Activated CD8-positive, alpha-beta T cell treated with anti-CD3 and anti-CD28 coated beads for 36 hours (primary cell): Measurements from ENCODE around the gene PTPN4. TPM values are rescaled to one million over a fixed set of nuclear protein-coding genes. Genes with fewer than 3 reads are reported as not detected.

ENCODE experiments used
- ATAC-seq: fragments of 200-7000 bp; cut with Tn5 transposase; one replicate; pipeline ENCODE4 v1.10.0; 2021; ENCODE audit warnings: mild to moderate bottlenecking, moderate library complexity
- CTCF ChIA-PET: fragments of 350-600 bp; sonication (Branson Sonifier 250); formaldehyde crosslinking; loops from one replicate; lab custom pipeline; 2021; ENCODE audit warnings: antibody characterized with exemption; lab: Charles Lee
- POLR2A ChIA-PET: fragments of 350-600 bp; sonication (Branson Sonifier 250); formaldehyde crosslinking; loops from one replicate; lab custom pipeline; 2021; ENCODE audit warnings: antibody characterized with exemption; lab: Charles Lee
- DNase-seq: peaks from one replicate; pipeline ENCODE4 v3.0.0-alpha.2; 2020
- H3K27ac Mint-ChIP-seq: one replicate; pipeline ENCODE4 v1.8.0; 2021; ENCODE audit warnings: mild to moderate bottlenecking, mixed read lengths
- H3K27me3 Mint-ChIP-seq: one replicate; pipeline ENCODE4 v1.8.0; 2021; ENCODE audit warnings: mixed read lengths
- H3K36me3 Mint-ChIP-seq: one replicate; pipeline ENCODE4 v1.8.0; 2021; ENCODE audit warnings: low read depth, mixed read lengths
- H3K4me1 Mint-ChIP-seq: one replicate; pipeline ENCODE4 v1.8.0; 2021; ENCODE audit warnings: low read depth, mixed read lengths
- H3K4me3 Mint-ChIP-seq: one replicate; pipeline ENCODE4 v1.8.0; 2021; ENCODE audit warnings: mild to moderate bottlenecking, moderate library complexity, mixed read lengths
- H3K9me3 Mint-ChIP-seq: one replicate; pipeline ENCODE4 v1.8.0; 2021; ENCODE audit warnings: mixed read lengths
- intact Hi-C: fragments of 100-400 bp; cut with micrococcal nuclease; formaldehyde crosslinking; loops from one replicate; pipeline ENCODE4 v1.10.0; 2022
- total RNA-seq, 2 experiments: library from RNA; stranded (reverse); gene quantifications; one replicate each; pipeline ENCODE4 v1.2.3, GENCODE V29; 2021
- TF ChIP-seq, protein P1 (sequence below): fragments of 200-600 bp; IDR thresholded peaks from one replicate; pipeline ENCODE4 v1.8.0; 2022; ENCODE audit warnings: antibody characterized with exemption, mild to moderate bottlenecking

PTPN4 gene
- total RNA-seq, 2 experiments from 2014 or later: 34.4 to 40.2 TPM

- Mint-ChIP-seq H3K4me1 (peaks cover 5% of the 10 kb centered on the region), H3K36me3 (no peaks in the 10 kb centered on the region), H3K27me3 (no peaks in the 10 kb centered on the region), H3K9me3 (no peaks in the 10 kb centered on the region), H3K4me3 (no peak overlapping the region), H3K27ac (no peak overlapping the region)
- TF ChIP-seq, protein P1, sequence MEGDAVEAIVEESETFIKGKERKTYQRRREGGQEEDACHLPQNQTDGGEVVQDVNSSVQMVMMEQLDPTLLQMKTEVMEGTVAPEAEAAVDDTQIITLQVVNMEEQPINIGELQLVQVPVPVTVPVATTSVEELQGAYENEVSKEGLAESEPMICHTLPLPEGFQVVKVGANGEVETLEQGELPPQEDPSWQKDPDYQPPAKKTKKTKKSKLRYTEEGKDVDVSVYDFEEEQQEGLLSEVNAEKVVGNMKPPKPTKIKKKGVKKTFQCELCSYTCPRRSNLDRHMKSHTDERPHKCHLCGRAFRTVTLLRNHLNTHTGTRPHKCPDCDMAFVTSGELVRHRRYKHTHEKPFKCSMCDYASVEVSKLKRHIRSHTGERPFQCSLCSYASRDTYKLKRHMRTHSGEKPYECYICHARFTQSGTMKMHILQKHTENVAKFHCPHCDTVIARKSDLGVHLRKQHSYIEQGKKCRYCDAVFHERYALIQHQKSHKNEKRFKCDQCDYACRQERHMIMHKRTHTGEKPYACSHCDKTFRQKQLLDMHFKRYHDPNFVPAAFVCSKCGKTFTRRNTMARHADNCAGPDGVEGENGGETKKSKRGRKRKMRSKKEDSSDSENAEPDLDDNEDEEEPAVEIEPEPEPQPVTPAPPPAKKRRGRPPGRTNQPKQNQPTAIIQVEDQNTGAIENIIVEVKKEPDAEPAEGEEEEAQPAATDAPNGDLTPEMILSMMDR: no peak
- POLR2A ChIA-PET: no interaction called here
- ATAC-seq (peak; percentile 85), DNase-seq (peak; percentile 37)
- CTCF ChIA-PET: interaction anchor here (0.6 to 1.6 kb wide), 3 partner anchors 20 to 451 kb away, joined by 3 read pairs; no protein-coding TSS in a partner anchor
- intact Hi-C loops: no loop called here
These were observed 35.8 kb upstream of the PTPN4 start for GRCh38 chr2:119723784-119724467.

- Mint-ChIP-seq H3K9me3 (no peaks in the 10 kb centered on the region), H3K4me1 (peaks cover 5% of the 10 kb centered on the region), H3K27me3 (no peaks in the 10 kb centered on the region), H3K36me3 (no peaks in the 10 kb centered on the region), H3K4me3 (no peak overlapping the region), H3K27ac (no peak overlapping the region)
- DNase-seq: no peak
- TF ChIP-seq, protein P1: no peak
- no peak for ATAC-seq
- intact Hi-C loops: no loop called here
- POLR2A ChIA-PET: no interaction called here
- CTCF ChIA-PET: interaction anchor here (0.6 to 1.6 kb wide), 3 partner anchors 21 to 450 kb away, joined by 3 read pairs; no protein-coding TSS in a partner anchor
These were observed 34.9 kb upstream of the PTPN4 start for GRCh38 chr2:119724656-119725485.

- no peak overlapping the region for H3K27ac Mint-ChIP-seq
- H3K9me3 Mint-ChIP-seq: no peaks in the 10 kb centered on the region
- intact Hi-C loops: no loop called here
- no peaks in the 10 kb centered on the region for H3K36me3 Mint-ChIP-seq
- H3K27me3 Mint-ChIP-seq: no peaks in the 10 kb centered on the region
- H3K4me3 Mint-ChIP-seq: no peak overlapping the region
- CTCF ChIA-PET: no interaction called here
- POLR2A ChIA-PET: no interaction called here
- TF ChIP-seq, protein P1: no peak
- no peak for DNase-seq
- no peak for ATAC-seq
- H3K4me1 Mint-ChIP-seq: peaks cover 5% of the 10 kb centered on the region
These were observed 32.2 kb upstream of the PTPN4 start for GRCh38 chr2:119727493-119727892.

DNA sequence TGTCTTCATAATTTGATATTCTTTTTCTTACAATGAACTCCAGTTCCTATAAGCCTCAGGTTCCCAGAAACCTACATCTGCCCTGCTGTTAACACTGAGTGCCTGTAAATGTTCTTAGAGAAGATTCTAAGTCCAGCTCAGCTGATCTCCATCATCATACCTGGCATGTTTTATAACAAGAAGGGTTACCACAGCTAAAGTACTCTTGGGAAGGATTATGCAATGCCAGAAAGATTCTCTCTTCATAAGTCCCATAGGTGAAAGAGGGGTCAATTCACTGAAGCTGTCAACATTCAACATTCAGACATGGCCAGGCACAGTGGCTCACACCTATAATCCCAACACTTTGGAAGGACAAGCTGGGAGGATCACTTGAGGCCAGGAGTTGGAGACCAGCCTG lies 31.3 kb upstream of the PTPN4 start:
- no peak for ATAC-seq
- Mint-ChIP-seq H3K4me1 (peaks cover 5% of the 10 kb centered on the region), H3K27me3 (no peaks in the 10 kb centered on the region), H3K4me3 (no peak overlapping the region), H3K27ac (no peak overlapping the region), H3K9me3 (no peaks in the 10 kb centered on the region), H3K36me3 (no peaks in the 10 kb centered on the region)
- ChIA-PET CTCF (interaction anchor here (1.4 kb wide), 1 partner anchor 447 kb away, joined by 3 read pairs; no protein-coding TSS in a partner anchor), POLR2A (no interaction called here)
- TF ChIP-seq, protein P1: no peak
- intact Hi-C loops: no loop called here
- no peak for DNase-seq
